Neural cell (in vitro differentiated cells): ENCODE results near the gene SLC44A5. TPM values are rescaled to one million over a fixed set of nuclear protein-coding genes. Genes with fewer than 3 reads are reported as not detected.

Source experiments
- H2AFZ ChIP-seq: fragments of 200-600, 300-800 bp; sonication (generic), shearing (Covaris generic); 2 replicates; pipeline ENCODE4 v1.6.0; 2014; ENCODE audit warnings: low read depth, mild to moderate bottlenecking, antibody characterized with exemption, low read length, moderate library complexity
- H3F3A ChIP-seq: fragments of 200-600 bp; shearing (Covaris generic); 2 replicates; pipeline ENCODE4 v1.6.1; 2016; ENCODE audit warnings: mild to moderate bottlenecking, moderate library complexity, mixed read lengths, antibody characterized with exemption, low read length; ENCODE audit not compliant: insufficient read depth, poor library complexity, severe bottlenecking
- H3K27ac ChIP-seq: fragments of 200-600, 300-800 bp; sonication (generic), shearing (Covaris generic); 2 replicates; pipeline ENCODE4 v1.5.1; 2014; ENCODE audit warnings: mild to moderate bottlenecking, low read length, moderate library complexity
- H3K27me3 ChIP-seq: fragments of 300-800, 200-600 bp; sonication (generic), shearing (Covaris generic); 2 replicates; pipeline ENCODE4 v1.6.0; 2014; ENCODE audit warnings: mild to moderate bottlenecking, low read depth, low read length, moderate library complexity; ENCODE audit not compliant: insufficient read depth
- H3K36me3 ChIP-seq: fragments of 300-800, 200-600 bp; sonication (generic), shearing (Covaris generic); 2 replicates; pipeline ENCODE4 v1.5.1; 2014; ENCODE audit warnings: mild to moderate bottlenecking, antibody characterized with exemption, low read length, moderate library complexity; ENCODE audit not compliant: insufficient read depth
- H3K4me2 ChIP-seq: fragments of 300-800, 200-600 bp; sonication (generic), shearing (Covaris generic); 2 replicates; pipeline ENCODE4 v1.6.0; 2014; ENCODE audit warnings: mild to moderate bottlenecking, low read length
- H3K4me3 ChIP-seq: fragments of 300-800, 200-600 bp; sonication (generic), shearing (Covaris generic); 2 replicates; pipeline ENCODE4 v1.5.1; 2014; ENCODE audit warnings: mild to moderate bottlenecking, low read length, moderate library complexity
- H3K79me2 ChIP-seq: fragments of 200-600 bp; shearing (Covaris generic); replicated peaks from 2 replicates; pipeline ENCODE4 v1.6.0; 2014; ENCODE audit warnings: mild to moderate bottlenecking, low read length, moderate library complexity; ENCODE audit not compliant: insufficient read depth
- H3K9ac ChIP-seq: fragments of 300-800, 200-600 bp; sonication (generic), shearing (Covaris generic); 2 replicates; pipeline ENCODE4 v1.6.1; 2016; ENCODE audit warnings: mild to moderate bottlenecking, low read length, mixed read lengths
- H3K9me2 ChIP-seq: fragments of 200-600 bp; shearing (Covaris generic); 2 replicates; pipeline ENCODE4 v1.6.1; 2016; ENCODE audit warnings: mild to moderate bottlenecking, low read length, mixed read lengths; ENCODE audit not compliant: insufficient read depth
- H3K9me3 ChIP-seq: fragments of 200-600, 300-800 bp; sonication (generic), shearing (Covaris generic); 2 replicates; pipeline ENCODE4 v1.6.1; 2016; ENCODE audit warnings: mild to moderate bottlenecking, mixed run types, low read length, moderate library complexity, mixed read lengths
- H4K20me1 ChIP-seq: fragments of 200-600 bp; shearing (Covaris generic); 2 replicates; pipeline ENCODE4 v1.6.1; 2016; ENCODE audit warnings: mild to moderate bottlenecking, mixed run types; ENCODE audit not compliant: insufficient read depth
- EP300 ChIP-seq: fragments of 450-650 bp; conservative IDR thresholded peaks from 2 replicates; pipeline ENCODE4 v1.6.1; 2014; ENCODE audit warnings: antibody characterized with exemption, mild to moderate bottlenecking, moderate library complexity; ENCODE audit not compliant: poor library complexity, severe bottlenecking
- EZH2 ChIP-seq: fragments of 200-600, 300-800 bp; shearing (Covaris generic), sonication (generic); IDR thresholded peaks from 2 replicates; pipeline ENCODE4 v1.6.1; 2014; ENCODE audit warnings: antibody characterized with exemption, low read length, borderline replicate concordance, mild to moderate bottlenecking; ENCODE audit not compliant: insufficient read depth, poor library complexity, severe bottlenecking
- MXI1 ChIP-seq: fragments of 450-650 bp; conservative IDR thresholded peaks from 2 replicates; pipeline ENCODE4 v1.6.1; 2014; ENCODE audit warnings: antibody characterized with exemption, mild to moderate bottlenecking; ENCODE audit not compliant: poor library complexity, severe bottlenecking
- POLR2AphosphoS5 ChIP-seq: IDR thresholded peaks from 2 replicates; pipeline ENCODE4 v1.6.1; 2012
- RAD21 ChIP-seq: fragments of 450-650 bp; conservative IDR thresholded peaks from 2 replicates; pipeline ENCODE4 v1.6.1; 2014; ENCODE audit warnings: antibody characterized with exemption, mild to moderate bottlenecking, moderate library complexity
- SMC3 ChIP-seq: fragments of 450-650 bp; conservative IDR thresholded peaks from 2 replicates; pipeline ENCODE4 v1.6.1; 2014; ENCODE audit warnings: antibody characterized with exemption, mild to moderate bottlenecking, moderate library complexity; ENCODE audit not compliant: poor library complexity
- TAF1 ChIP-seq: IDR thresholded peaks from 2 replicates; pipeline ENCODE4 v1.6.1; 2012; ENCODE audit warnings: low read depth
- polyA plus RNA-seq: library from polyadenylated mRNA; depleted of rRNA; stranded (reverse); fragments of >200 nt; gene quantifications from 2 replicates; pipeline ENCODE4 v1.2.3, GENCODE V29; 2014
- TF ChIP-seq, protein P1 (sequence below): fragments of 450-650 bp; IDR thresholded peaks from 2 replicates; pipeline ENCODE4 v1.5.1; 2014; ENCODE audit warnings: antibody characterized with exemption, mild to moderate bottlenecking, moderate library complexity; ENCODE audit not compliant: poor library complexity, severe bottlenecking
- TF ChIP-seq, protein P2 (sequence below): IDR thresholded peaks from 2 replicates; pipeline ENCODE4 v1.6.1; 2012; ENCODE audit warnings: borderline replicate concordance

The SLC44A5 gene
- polyA plus RNA-seq, 1 donor from 2014 or later = 53.0 TPM

DNA sequence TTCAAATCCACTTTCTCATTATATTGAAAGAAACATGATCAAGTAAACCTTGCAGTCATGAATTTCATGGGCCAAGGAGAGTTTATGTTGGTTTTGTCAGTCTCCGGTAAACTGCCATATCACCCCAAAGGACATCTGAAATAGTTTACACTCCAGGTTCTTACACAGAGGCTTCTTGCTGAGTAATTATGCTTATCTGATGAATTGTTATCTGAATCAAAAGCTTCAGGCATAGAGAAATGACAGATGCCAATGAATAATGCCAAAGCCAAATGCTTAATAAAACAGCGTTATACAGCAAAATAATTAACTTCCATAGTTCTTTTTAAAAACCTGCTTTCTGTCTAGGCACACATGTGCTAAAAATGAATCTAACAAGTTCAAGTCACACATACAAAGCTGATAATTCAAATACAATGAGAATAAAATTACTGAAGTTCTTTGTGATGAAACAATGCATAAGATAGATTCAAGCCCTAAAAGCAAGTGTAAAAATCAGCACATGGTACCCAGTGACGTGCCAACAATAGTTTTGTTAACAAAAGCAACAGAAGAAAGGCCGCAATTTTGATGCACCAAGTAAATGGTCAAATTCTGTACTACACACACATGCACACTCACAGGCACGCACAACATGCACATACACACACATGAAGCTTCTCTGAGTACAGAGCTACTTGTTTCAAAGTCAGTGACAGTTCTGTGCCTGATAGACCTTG lies 109.2 kb downstream of the SLC44A5 start:
- Histone ChIP-seq H4K20me1 (no peaks in the 10 kb centered on the region), H3K4me2 (no peak overlapping the region), H3K36me3 (no peaks in the 10 kb centered on the region), H3K9me3 (peaks cover 3% of the 10 kb centered on the region), H3K9ac (no peak overlapping the region), H3K27me3 (no peaks in the 10 kb centered on the region), H3K4me3 (no peak overlapping the region), H3F3A (no peaks in the 10 kb centered on the region), H3K79me2 (no peaks in the 10 kb centered on the region), H2AFZ (no peak overlapping the region), H3K27ac (no peak overlapping the region), H3K9me2 (no peaks in the 10 kb centered on the region)
- TF ChIP-seq, protein P1, sequence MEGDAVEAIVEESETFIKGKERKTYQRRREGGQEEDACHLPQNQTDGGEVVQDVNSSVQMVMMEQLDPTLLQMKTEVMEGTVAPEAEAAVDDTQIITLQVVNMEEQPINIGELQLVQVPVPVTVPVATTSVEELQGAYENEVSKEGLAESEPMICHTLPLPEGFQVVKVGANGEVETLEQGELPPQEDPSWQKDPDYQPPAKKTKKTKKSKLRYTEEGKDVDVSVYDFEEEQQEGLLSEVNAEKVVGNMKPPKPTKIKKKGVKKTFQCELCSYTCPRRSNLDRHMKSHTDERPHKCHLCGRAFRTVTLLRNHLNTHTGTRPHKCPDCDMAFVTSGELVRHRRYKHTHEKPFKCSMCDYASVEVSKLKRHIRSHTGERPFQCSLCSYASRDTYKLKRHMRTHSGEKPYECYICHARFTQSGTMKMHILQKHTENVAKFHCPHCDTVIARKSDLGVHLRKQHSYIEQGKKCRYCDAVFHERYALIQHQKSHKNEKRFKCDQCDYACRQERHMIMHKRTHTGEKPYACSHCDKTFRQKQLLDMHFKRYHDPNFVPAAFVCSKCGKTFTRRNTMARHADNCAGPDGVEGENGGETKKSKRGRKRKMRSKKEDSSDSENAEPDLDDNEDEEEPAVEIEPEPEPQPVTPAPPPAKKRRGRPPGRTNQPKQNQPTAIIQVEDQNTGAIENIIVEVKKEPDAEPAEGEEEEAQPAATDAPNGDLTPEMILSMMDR = no peak
- TF ChIP-seq, protein P2, sequence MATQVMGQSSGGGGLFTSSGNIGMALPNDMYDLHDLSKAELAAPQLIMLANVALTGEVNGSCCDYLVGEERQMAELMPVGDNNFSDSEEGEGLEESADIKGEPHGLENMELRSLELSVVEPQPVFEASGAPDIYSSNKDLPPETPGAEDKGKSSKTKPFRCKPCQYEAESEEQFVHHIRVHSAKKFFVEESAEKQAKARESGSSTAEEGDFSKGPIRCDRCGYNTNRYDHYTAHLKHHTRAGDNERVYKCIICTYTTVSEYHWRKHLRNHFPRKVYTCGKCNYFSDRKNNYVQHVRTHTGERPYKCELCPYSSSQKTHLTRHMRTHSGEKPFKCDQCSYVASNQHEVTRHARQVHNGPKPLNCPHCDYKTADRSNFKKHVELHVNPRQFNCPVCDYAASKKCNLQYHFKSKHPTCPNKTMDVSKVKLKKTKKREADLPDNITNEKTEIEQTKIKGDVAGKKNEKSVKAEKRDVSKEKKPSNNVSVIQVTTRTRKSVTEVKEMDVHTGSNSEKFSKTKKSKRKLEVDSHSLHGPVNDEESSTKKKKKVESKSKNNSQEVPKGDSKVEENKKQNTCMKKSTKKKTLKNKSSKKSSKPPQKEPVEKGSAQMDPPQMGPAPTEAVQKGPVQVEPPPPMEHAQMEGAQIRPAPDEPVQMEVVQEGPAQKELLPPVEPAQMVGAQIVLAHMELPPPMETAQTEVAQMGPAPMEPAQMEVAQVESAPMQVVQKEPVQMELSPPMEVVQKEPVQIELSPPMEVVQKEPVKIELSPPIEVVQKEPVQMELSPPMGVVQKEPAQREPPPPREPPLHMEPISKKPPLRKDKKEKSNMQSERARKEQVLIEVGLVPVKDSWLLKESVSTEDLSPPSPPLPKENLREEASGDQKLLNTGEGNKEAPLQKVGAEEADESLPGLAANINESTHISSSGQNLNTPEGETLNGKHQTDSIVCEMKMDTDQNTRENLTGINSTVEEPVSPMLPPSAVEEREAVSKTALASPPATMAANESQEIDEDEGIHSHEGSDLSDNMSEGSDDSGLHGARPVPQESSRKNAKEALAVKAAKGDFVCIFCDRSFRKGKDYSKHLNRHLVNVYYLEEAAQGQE = no peak
- TF ChIP-seq MXI1 = no peak
- TF ChIP-seq EP300 = no peak
- TF ChIP-seq POLR2AphosphoS5 = no peak
- no peak for TF ChIP-seq SMC3
- no peak for TF ChIP-seq EZH2
- no peak for TF ChIP-seq RAD21
- TF ChIP-seq TAF1 = no peak

DNA sequence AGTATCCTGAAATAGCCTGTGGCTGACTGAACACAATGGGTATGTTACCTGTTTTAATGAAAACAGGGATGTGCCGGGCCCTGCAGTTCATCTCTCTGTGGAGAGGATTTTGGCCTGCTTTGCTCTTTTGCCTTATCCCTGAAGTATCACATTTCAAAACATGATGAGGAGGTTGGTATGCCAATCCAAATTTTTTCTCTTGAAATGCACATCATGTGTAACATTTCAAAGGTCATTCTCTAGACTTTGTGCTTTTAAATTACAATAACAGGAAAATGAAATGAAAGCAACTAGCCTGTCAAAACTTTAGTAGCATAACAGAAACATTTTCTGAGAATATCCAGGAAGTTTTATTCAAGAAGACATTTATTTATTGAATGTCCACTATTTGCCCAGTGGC lies 118.9 kb downstream of the SLC44A5 start:
- no peak overlapping the region for H3K9ac ChIP-seq
- no peak for TF ChIP-seq RAD21
- no peak for TF ChIP-seq SMC3
- TF ChIP-seq MXI1 = no peak
- no peak for TF ChIP-seq EZH2
- TF ChIP-seq, protein P2 = no peak
- TF ChIP-seq POLR2AphosphoS5 = no peak
- TF ChIP-seq TAF1 = no peak
- TF ChIP-seq, protein P1 = no peak
- TF ChIP-seq EP300 = no peak
- no peaks in the 10 kb centered on the region for H4K20me1 ChIP-seq
- H3F3A ChIP-seq = no peaks in the 10 kb centered on the region
- no peaks in the 10 kb centered on the region for H3K9me2 ChIP-seq
- H3K9me3 ChIP-seq = peaks cover 3% of the 10 kb centered on the region
- H3K27me3 ChIP-seq = no peaks in the 10 kb centered on the region
- no peak overlapping the region for H2AFZ ChIP-seq
- no peak overlapping the region for H3K4me2 ChIP-seq
- H3K4me3 ChIP-seq = no peak overlapping the region
- no peaks in the 10 kb centered on the region for H3K36me3 ChIP-seq
- H3K79me2 ChIP-seq = no peaks in the 10 kb centered on the region
- H3K27ac ChIP-seq = no peak overlapping the region
